SW480 (cell line): ENCODE results near the gene SORCS2.

ENCODE experiments used
- DNase-seq: peaks from one replicate; pipeline ENCODE4 v3.0.0-alpha.2; 2016; ENCODE audit warnings: low spot score

The SORCS2 gene

DNA sequence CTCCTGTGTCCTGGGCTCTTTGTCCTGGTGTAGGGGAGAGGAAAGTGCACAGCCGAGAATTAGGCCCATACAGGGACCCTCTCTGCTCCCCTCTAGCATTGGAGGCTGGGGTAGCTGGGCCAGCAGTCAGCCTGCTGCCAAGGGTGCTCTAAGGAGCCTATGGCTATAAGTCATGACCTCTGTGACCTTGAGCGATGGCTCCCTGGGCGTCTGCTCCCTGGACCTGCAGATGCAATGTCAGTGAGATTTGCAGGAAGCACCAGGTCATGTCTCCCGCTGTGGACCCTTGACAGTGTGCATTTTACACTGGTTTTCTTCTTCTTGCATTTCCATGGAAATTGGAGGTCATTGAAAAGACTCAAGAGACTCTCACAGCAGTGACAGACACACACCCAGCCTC is 476.5 kb downstream of the SORCS2 start:
- no peak for DNase-seq

DNA sequence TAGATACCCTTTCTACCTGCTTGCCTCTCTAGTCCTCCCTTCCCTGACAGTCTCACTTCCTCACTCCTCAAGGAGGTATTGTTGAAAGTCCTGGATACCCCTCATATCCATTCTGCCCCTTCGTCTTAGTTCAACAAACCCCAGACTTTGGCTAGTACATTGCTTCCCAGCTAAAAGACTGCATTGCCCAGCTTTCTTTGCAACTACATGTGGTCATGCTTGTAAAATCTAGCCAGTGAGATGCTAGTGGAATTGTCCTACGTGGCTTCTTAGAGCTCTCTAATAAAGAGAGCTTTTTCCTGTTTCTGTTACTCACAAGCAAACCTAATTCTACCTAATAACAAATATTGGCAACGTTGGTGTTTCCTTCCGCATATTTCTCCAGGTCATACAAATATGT is 480.3 kb downstream of the SORCS2 start:
- no peak for DNase-seq

DNA sequence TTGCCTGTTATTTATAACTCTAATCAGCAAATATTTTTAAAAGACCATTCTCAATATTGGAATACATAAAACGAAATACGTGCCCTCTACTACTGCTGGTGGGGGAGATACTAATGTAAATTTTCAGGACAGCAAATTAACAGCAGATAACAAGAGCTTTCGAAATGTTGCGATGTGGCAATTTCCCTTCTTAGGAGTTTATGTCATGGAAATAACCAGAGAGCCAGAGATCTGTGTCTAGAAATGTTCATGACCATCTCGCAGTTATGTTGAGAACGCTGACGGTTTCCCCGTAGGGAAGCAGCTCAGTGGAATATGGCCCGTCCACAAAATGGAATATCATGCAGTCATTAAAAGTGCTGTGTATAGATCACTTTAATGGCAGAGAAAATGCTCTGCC is 480.8 kb downstream of the SORCS2 start:
- DNase-seq, result no peak

- DNase-seq, result no peak
Observed at GRCh38 chr4:7674706-7675105, 482.4 kb downstream of the SORCS2 start.

DNA sequence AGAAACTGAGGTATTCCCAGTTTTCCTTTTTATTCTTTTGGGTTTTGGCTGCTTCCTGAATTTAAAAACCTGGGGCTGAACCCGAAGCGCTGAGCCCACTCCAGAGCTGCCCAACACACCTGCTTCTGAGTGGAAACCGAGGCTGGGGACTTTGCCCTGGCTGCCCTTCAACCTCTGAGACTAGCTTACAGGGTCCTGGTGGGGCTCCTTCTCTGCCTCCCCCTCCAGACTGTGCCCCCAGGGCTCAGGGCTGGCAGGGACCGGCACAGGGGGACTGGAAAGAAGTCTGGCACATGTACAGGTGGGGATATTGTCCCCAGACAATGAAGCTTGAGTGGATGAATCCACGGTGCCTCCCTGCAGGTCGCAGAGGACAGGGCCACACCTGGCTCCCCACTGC is 482.8 kb downstream of the SORCS2 start:
- no peak for DNase-seq

- DNase-seq, result no peak
Observed at GRCh38 chr4:7675612-7676320, 483.4 kb downstream of the SORCS2 start.

- no peak for DNase-seq
Observed at GRCh38 chr4:7676398-7676922, 484.1 kb downstream of the SORCS2 start.

- DNase-seq, result no peak
Observed at GRCh38 chr4:7677086-7677485, 484.7 kb downstream of the SORCS2 start.

DNA sequence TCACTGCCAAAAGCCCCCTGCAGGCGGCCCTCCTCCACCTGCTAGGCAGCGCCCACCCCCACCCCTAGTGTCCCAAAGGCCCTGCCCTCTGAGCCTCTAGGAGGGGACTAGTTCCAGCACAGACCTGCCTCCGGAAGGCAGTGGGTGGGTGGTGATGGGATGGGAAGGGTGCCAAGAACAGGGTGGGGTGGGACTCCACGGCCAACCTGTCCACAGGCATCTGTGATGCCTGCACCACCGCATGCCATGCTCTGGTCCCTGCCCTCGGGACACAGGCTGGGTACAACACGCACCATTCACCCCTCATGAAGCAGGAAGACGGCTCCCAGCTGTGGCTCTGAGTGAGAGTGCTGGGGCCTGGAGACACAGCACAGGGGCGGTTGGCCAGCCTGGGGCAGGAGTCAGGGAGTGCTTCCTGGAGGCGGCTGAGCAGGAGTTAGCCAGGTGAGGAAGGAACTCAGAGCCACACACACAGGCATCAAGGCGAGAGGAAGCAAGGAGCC is 485.5 kb downstream of the SORCS2 start:
- no peak for DNase-seq

DNA sequence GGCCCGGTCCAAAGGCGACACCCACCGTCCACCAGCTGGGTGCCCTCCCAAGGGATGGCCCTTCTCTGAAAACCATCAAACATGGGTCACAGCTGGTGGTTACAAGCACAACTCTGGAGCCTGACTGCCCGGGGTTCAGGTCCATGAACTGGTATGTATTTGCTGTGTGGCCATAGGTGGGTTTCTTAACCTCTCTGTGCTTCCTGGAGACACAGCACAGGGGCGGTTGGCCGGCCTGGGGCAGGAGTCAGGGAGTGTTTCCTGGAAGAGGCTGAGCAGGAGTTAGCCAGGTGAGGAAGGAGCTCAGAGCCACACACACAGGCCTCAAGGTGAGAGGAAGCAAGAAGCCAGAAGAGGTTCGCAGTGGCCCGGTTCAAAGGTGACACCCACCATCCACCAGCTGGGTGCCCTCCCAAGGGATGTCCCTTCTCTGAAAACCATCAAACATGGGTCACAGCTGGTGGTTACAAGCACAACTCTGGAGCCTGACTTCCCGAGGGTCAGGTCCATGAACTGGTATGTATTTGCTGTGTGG is 486.0 kb downstream of the SORCS2 start:
- no peak for DNase-seq

- no peak for DNase-seq
Observed at GRCh38 chr4:7679406-7680040, 487.2 kb downstream of the SORCS2 start.

GRCh38 chr4:7680106-7680505 is 487.8 kb downstream of the SORCS2 start:
- DNase-seq, result no peak

DNA sequence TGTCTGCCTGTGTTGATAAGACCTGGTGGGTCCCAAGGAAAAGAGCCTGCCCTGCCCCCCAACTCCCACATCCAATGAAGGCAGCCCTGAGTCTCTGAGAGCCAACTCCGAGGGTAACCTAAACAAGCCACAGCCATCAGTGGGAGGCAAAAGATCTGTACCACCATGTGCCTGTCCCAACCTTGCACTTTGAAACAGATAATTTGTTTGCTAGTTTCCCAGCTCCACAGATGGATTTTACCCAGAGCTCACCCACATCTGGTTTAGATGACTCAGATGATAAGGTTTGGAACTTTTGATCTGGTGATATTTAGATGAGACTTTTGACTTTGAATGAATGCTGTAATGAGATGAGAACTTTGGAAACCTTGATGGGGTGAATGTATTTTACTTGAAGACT is 488.4 kb downstream of the SORCS2 start:
- no peak for DNase-seq

DNA sequence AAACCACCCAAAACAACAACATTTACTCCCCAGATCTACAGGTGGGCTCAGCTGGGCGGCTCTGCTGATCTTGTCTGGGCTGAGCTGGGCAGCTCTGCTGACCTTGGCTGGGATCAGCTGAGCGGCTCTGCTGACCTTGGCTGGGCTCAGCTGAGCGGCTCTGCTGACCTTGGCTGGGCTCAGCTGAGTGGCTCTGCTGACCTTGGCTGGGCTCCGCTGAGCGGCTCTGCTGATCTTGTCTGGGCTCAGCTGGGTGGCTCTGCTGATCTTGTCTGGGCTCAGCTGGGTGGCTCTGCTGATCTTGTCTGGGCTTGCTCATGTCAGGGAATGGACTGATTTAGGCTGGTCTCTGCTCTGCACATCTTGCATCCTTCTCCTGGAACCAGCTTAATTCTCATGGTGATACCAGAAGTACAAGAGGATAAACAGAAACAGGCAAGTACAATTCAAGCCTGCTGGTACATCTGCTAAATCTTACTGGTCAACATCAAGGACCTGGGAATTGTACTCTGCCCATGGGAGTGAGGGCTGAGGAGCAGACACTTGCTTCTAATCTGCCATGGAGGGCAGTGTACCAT is 490.9 kb downstream of the SORCS2 start:
- no peak for DNase-seq

- DNase-seq, result no peak
Observed at GRCh38 chr4:7684294-7684693, 492.0 kb downstream of the SORCS2 start.

DNA sequence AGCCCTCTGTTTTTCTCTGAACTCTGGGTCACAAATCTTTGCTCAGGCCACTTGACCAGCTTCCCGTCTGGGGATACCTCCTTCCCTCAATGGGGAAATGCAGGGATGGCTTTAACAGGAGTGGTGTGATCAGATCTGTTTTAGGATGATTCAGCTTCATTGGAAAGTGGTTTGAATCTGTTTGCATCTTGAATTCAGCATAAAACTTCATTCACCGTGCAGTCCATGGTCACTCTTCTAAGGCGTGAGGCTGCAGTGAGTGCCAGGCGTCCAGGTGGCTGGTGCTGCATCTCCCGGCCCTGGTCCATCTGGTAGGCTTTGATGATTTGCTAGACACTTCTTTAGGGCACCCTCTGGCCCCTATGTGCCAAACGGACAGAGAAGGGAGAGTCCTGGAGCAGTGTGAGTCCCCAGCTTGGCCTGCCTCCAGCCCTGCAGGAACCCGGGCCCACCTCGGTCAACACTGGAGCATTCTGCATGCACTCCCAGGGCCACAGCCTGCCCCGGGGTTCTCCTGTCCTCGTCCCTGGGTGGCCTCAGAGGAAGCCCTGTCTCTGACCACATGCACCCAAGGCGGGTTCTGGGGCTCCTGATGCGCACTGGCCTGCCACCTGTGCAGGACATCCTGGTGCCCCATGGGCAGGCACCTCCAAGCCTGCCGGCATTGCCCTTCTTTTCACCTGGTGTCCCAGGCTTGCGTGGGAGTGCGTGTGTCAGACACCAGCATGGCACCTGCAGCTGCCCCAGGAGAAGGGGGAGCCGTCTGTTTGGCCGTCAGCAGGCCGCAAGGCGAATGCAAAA is 493.9 kb downstream of the SORCS2 start:
- no peak for DNase-seq

- no peak for DNase-seq
Observed at GRCh38 chr4:7687006-7687405, 494.7 kb downstream of the SORCS2 start.

- DNase-seq, result no peak
Observed at GRCh38 chr4:7687796-7688195, 495.5 kb downstream of the SORCS2 start.

GRCh38 chr4:7689773-7690693 is 497.7 kb downstream of the SORCS2 start:
- DNase-seq, result no peak

GRCh38 chr4:7691061-7691460 is 498.7 kb downstream of the SORCS2 start:
- DNase-seq, result no peak

DNA sequence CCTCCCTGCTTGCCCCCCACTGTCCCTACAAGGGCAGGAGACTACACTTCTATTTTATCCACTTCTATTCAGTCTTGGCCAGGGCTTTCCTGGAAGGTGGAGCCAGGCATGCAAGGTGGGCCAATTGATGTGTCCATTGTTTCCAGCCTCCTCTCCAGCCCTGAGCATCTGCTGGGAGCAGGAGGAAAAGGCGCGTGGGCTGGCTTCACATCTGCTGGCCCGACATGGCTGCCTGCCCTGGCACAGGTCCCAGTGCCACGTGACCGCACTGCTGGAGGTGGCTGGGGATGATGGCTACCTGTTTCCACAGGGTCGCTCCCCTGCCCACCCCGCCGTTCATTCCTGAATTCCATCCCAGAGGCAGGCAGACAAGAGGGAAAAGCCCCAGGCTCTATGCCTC is 499.6 kb downstream of the SORCS2 start:
- DNase-seq, result no peak
